HFF-Myc (cell line): ENCODE measurements around the gene GRIN1.

Experiments used
- DNase-seq: peaks from one replicate; pipeline ENCODE4 v3.0.0-alpha.2; 2011; ENCODE audit warnings: low read depth; ENCODE audit errors: extremely low read depth
- H3K4me3 ChIP-seq: replicated peaks from 2 replicates; pipeline ENCODE4 v1.5.1; 2011; ENCODE audit warnings: low read depth, mild to moderate bottlenecking, control low read depth, low read length
- CTCF ChIP-seq: IDR thresholded peaks from 2 replicates; pipeline ENCODE4 v1.5.1; 2012; ENCODE audit warnings: mild to moderate bottlenecking, low read depth, low read length, control low read depth; ENCODE audit errors: missing control alignments

Gene GRIN1

GRCh38 chr9:137136261-137136880 lies 2.6 kb upstream of the GRIN1 start:
- no peak overlapping the region for H3K4me3 ChIP-seq
- no peak for DNase-seq
- TF ChIP-seq CTCF, result no peak

- H3K4me3 ChIP-seq, result no peak overlapping the region
- TF ChIP-seq CTCF, result no peak
- DNase-seq, result no peak
Measured at GRCh38 chr9:137136881-137137607, 1.9 kb upstream of the GRIN1 start.

- TF ChIP-seq CTCF, result no peak
- no peak for DNase-seq
- H3K4me3 ChIP-seq, result no peak overlapping the region
Measured at GRCh38 chr9:137138058-137138721, 764 bp upstream of the GRIN1 start.

- no peak for TF ChIP-seq CTCF
- no peak for DNase-seq
- H3K4me3 ChIP-seq, result no peak overlapping the region
Measured at GRCh38 chr9:137139468-137140150, 655 bp downstream of the GRIN1 start.

GRCh38 chr9:137140151-137141012 lies 1.4 kb downstream of the GRIN1 start:
- no peak for TF ChIP-seq CTCF
- no peak for DNase-seq
- H3K4me3 ChIP-seq, result no peak overlapping the region
